Hepatocyte (in vitro differentiated cells): ENCODE results near the gene AKR1B15. TPM values are rescaled to one million over a fixed set of nuclear protein-coding genes. Genes with fewer than 3 reads are reported as not detected.

ENCODE experiments used
- DNase-seq: peaks from one replicate; pipeline ENCODE4 v3.0.0-alpha.2; 2016; ENCODE audit warnings: low spot score
- H2AFZ ChIP-seq: fragments of 200-600 bp; sonication (generic); 2 replicates; pipeline ENCODE4 v1.6.0; 2016; ENCODE audit warnings: antibody characterized with exemption, mild to moderate bottlenecking
- H3K27ac ChIP-seq: fragments of 200-600 bp; sonication (generic); 2 replicates; pipeline ENCODE4 v1.5.1; 2016; ENCODE audit warnings: mild to moderate bottlenecking
- H3K27me3 ChIP-seq: fragments of 200-600 bp; sonication (generic); 2 replicates; pipeline ENCODE4 v1.6.1; 2016
- H3K36me3 ChIP-seq: fragments of 200-600 bp; sonication (generic); replicated peaks from 2 replicates; pipeline ENCODE4 v1.5.1; 2016; ENCODE audit warnings: low read depth; ENCODE audit not compliant: insufficient read depth
- H3K4me1 ChIP-seq: fragments of 200-600 bp; sonication (generic); 2 replicates; pipeline ENCODE4 v1.5.1; 2016; ENCODE audit warnings: mild to moderate bottlenecking, moderate library complexity; ENCODE audit not compliant: insufficient read depth
- H3K4me2 ChIP-seq: fragments of 200-600 bp; sonication (generic); 2 replicates; pipeline ENCODE4 v1.6.0; 2016
- H3K4me3 ChIP-seq: fragments of 200-600 bp; sonication (generic); 2 replicates; pipeline ENCODE4 v1.5.1; 2016; ENCODE audit warnings: mild to moderate bottlenecking
- H3K79me2 ChIP-seq: fragments of 200-600 bp; sonication (generic); 2 replicates; pipeline ENCODE4 v1.6.0; 2017; ENCODE audit warnings: mild to moderate bottlenecking
- H3K9me2 ChIP-seq: fragments of 200-600 bp; sonication (generic); replicated peaks from 2 replicates; pipeline ENCODE4 v1.6.0; 2017; ENCODE audit warnings: mild to moderate bottlenecking; ENCODE audit not compliant: insufficient read depth
- H3K9me3 ChIP-seq: fragments of 200-600 bp; sonication (generic); 2 replicates; pipeline ENCODE4 v1.5.1; 2016; ENCODE audit warnings: low read depth, mild to moderate bottlenecking
- H4K20me1 ChIP-seq: fragments of 200-600 bp; sonication (generic); 2 replicates; pipeline ENCODE4 v1.6.0; 2016; ENCODE audit warnings: mild to moderate bottlenecking; ENCODE audit not compliant: insufficient read depth, poor library complexity, severe bottlenecking
- CTCF ChIP-seq: fragments of 200-600 bp; sonication (generic); IDR thresholded peaks from 2 replicates; pipeline ENCODE4 v1.5.1; 2016; ENCODE audit warnings: antibody characterized with exemption, mild to moderate bottlenecking; ENCODE audit not compliant: poor library complexity
- EZH2 ChIP-seq: fragments of 200-600 bp; sonication (generic); IDR thresholded peaks from 2 replicates; pipeline ENCODE4 v1.6.1; 2016; ENCODE audit warnings: antibody characterized with exemption, mild to moderate bottlenecking, borderline replicate concordance
- EZH2phosphoT487 ChIP-seq: fragments of 200-600 bp; sonication (generic); IDR thresholded peaks from one replicate; pipeline ENCODE4 v1.6.1; 2018; ENCODE audit warnings: antibody characterized with exemption, mild to moderate bottlenecking, low read depth, moderate library complexity; ENCODE audit not compliant: unreplicated experiment, severe bottlenecking
- WGBS: methylation state at CpG from one replicate; pipeline ENCODE4 v1.1.6; 2016; ENCODE audit warnings: low lambda C conversion rate; ENCODE audit errors: missing lambda C conversion rate; 5-methylcytosine and 5-hydroxymethylcytosine counted together
- polyA plus RNA-seq: library from polyadenylated mRNA; unstranded; fragments of >200 nt; fragmentation: Nextera tagmentation; extraction: Ambion mirVana; gene quantifications from 2 replicates; pipeline ENCODE4 v1.2.1, GENCODE V29; 2016
- total RNA-seq: library from RNA; depleted of rRNA; stranded (reverse); fragments of >200 nt; gene quantifications from 2 replicates; pipeline ENCODE4 v1.2.3, GENCODE V29; 2014

AKR1B15 gene
- total RNA-seq (4.8 and 6.3 TPM in 2 replicates), polyA plus RNA-seq (13.7 and 14.1 TPM in 2 replicates)

GRCh38 chr7:134548877-134549276 lies at the start of gene AKR1B15:
Gene AKR1B15 (plus strand): TSS chr7:134549110. CDS start chr7:134564620, 15,510 bp downstream.
- H2AFZ ChIP-seq: peak within 1 kb of the TSS; percentile 19
- H3K4me2 ChIP-seq: peak within 1 kb of the TSS; percentile 70
- peaks cover 5% of the 10 kb centered on the region for H3K4me1 ChIP-seq
- H4K20me1 ChIP-seq: no peaks in the 10 kb centered on the region
- DNase-seq: no peak
- no peaks in the 10 kb centered on the region for H3K9me3 ChIP-seq
- no peaks in the 10 kb centered on the region for H3K9me2 ChIP-seq
- WGBS: 63% methylated on average over 14 of the region's 14 CpGs
- H3K36me3 ChIP-seq: no peaks in the 10 kb centered on the region
- TF ChIP-seq EZH2phosphoT487 (no peak), CTCF (no peak), EZH2 (no peak)
- H3K27ac ChIP-seq: peak within 1 kb of the TSS; percentile 36
- peak within 1 kb of the TSS; percentile 11 for H3K4me3 ChIP-seq
- H3K79me2 ChIP-seq: no peaks in the 10 kb centered on the region
- H3K27me3 ChIP-seq: no peaks in the 10 kb centered on the region

- TF ChIP-seq CTCF (no peak), EZH2 (no peak), EZH2phosphoT487 (no peak)
- no peaks in the 10 kb centered on the region for H3K4me1 ChIP-seq
- H3K4me3 ChIP-seq: no peak overlapping the region
- H3K27me3 ChIP-seq: no peaks in the 10 kb centered on the region
- 93% methylated on average over 2 of the region's 2 CpGs for WGBS
- no peaks in the 10 kb centered on the region for H3K79me2 ChIP-seq
- no peak for DNase-seq
- H3K36me3 ChIP-seq: no peaks in the 10 kb centered on the region
- no peaks in the 10 kb centered on the region for H4K20me1 ChIP-seq
- no peaks in the 10 kb centered on the region for H3K9me3 ChIP-seq
- no peak overlapping the region for H3K4me2 ChIP-seq
- no peak overlapping the region for H3K27ac ChIP-seq
- H2AFZ ChIP-seq: no peak overlapping the region
- no peaks in the 10 kb centered on the region for H3K9me2 ChIP-seq
Observed at GRCh38 chr7:134500406-134500805, 48.5 kb upstream of the AKR1B15 start.

- Histone ChIP-seq H3K4me3 (no peak overlapping the region), H3K4me1 (no peaks in the 10 kb centered on the region), H4K20me1 (no peaks in the 10 kb centered on the region), H3K27me3 (no peaks in the 10 kb centered on the region), H2AFZ (no peak overlapping the region), H3K36me3 (no peaks in the 10 kb centered on the region), H3K9me2 (no peaks in the 10 kb centered on the region), H3K79me2 (no peaks in the 10 kb centered on the region), H3K9me3 (no peaks in the 10 kb centered on the region), H3K27ac (no peak overlapping the region), H3K4me2 (no peak overlapping the region)
- TF ChIP-seq CTCF (no peak), EZH2 (no peak), EZH2phosphoT487 (no peak)
- WGBS: 81% methylated on average over 5 of the region's 5 CpGs
- DNase-seq: no peak
Observed at GRCh38 chr7:134500982-134501381, 47.9 kb upstream of the AKR1B15 start.
